PC-3 (cell line): ENCODE measurements around the gene EPC2. TPM values are rescaled to one million over a fixed set of nuclear protein-coding genes. Genes with fewer than 3 reads are reported as not detected.

Source experiments
- ATAC-seq: fragments of 200-7000 bp; cut with Tn5 transposase; 2 replicates; pipeline ENCODE4 v1.9.1; 2020; ENCODE audit warnings: mild to moderate bottlenecking, moderate library complexity
- BruUV-seq: library from RNA; stranded (reverse); fragments of 400-500 nt; replicated peaks from 2 replicates; lab custom pipeline; 2021; lab: Mats Ljungman, UMichigan
- CTCF ChIA-PET: fragments of 300-600 bp; sonication (Branson Sonifier 250); formaldehyde crosslinking; loops from one replicate; lab custom pipeline; 2022; ENCODE audit warnings: antibody characterized with exemption; lab: Charles Lee
- POLR2A ChIA-PET: fragments of 300-600 bp; sonication (Branson Sonifier 250); formaldehyde crosslinking; loops from one replicate; lab custom pipeline; 2022; ENCODE audit warnings: antibody characterized with exemption; ENCODE audit not compliant: unreplicated experiment; lab: Charles Lee
- DNase-seq: peaks from one replicate; pipeline ENCODE4 v3.0.0-alpha.2; 2015
- H2AFZ ChIP-seq: fragments of 300-600 bp; sonication (generic); 2 replicates; pipeline ENCODE4 v1.6.0; 2016; ENCODE audit warnings: antibody characterized with exemption, low read length
- H3F3A ChIP-seq: fragments of 300-600 bp; sonication (generic); one replicate; pipeline ENCODE4 v1.6.0; 2017; ENCODE audit warnings: antibody characterized with exemption, low read length, control low read depth, mild to moderate bottlenecking; ENCODE audit not compliant: unreplicated experiment
- H3K27ac ChIP-seq: fragments of 300-600 bp; sonication (generic); 2 replicates; pipeline ENCODE4 v1.5.1; 2016; ENCODE audit warnings: mild to moderate bottlenecking, low read length
- H3K27me3 ChIP-seq: fragments of 300-600 bp; sonication (generic); 2 replicates; pipeline ENCODE4 v1.6.1; 2016; ENCODE audit warnings: low read length, mixed read lengths
- H3K36me3 ChIP-seq: fragments of 300-600 bp; sonication (generic); 2 replicates; pipeline ENCODE4 v1.6.1; 2016; ENCODE audit warnings: low read depth, mixed run types, low read length, mixed read lengths
- H3K4me1 ChIP-seq: fragments of 300-600 bp; sonication (generic); 2 replicates; pipeline ENCODE4 v1.5.1; 2016; ENCODE audit warnings: low read length; ENCODE audit not compliant: insufficient read depth
- H3K4me2 ChIP-seq: fragments of 300-600 bp; sonication (generic); 2 replicates; pipeline ENCODE4 v1.6.0; 2016; ENCODE audit warnings: low read length
- H3K4me3 ChIP-seq: fragments of 300-600 bp; sonication (generic); 2 replicates; pipeline ENCODE4 v1.5.1; 2016; ENCODE audit warnings: mild to moderate bottlenecking, low read length, mixed read lengths
- H3K79me2 ChIP-seq: fragments of 300-600 bp; sonication (generic); 2 replicates; pipeline ENCODE4 v1.6.1; 2017; ENCODE audit warnings: low read length, mixed read lengths
- H3K9ac ChIP-seq: fragments of 300-600 bp; sonication (generic); 2 replicates; pipeline ENCODE4 v1.6.0; 2016; ENCODE audit warnings: mild to moderate bottlenecking, low read length
- H3K9me2 ChIP-seq: fragments of 300-600 bp; sonication (generic); replicated peaks from 2 replicates; pipeline ENCODE4 v1.6.1; 2016; ENCODE audit warnings: mixed run types, low read length, mixed read lengths
- H3K9me3 ChIP-seq: fragments of 300-600 bp; sonication (generic); 2 replicates; pipeline ENCODE4 v1.6.1; 2016; ENCODE audit warnings: low read length, mixed read lengths
- H4K20me1 ChIP-seq: fragments of 300-600 bp; sonication (generic); 2 replicates; pipeline ENCODE4 v1.6.1; 2016; ENCODE audit warnings: low read length, mixed read lengths
- CTCF ChIP-seq: fragments of 300-600 bp; sonication (generic); conservative IDR thresholded peaks from 2 replicates; pipeline ENCODE4 v1.5.1; 2017; ENCODE audit warnings: antibody characterized with exemption, low read depth, mild to moderate bottlenecking, low read length
- EZH2 ChIP-seq: fragments of 300-600 bp; sonication (generic); IDR thresholded peaks from one replicate; pipeline ENCODE4 v1.6.1; 2017; ENCODE audit warnings: antibody characterized with exemption, mild to moderate bottlenecking, low read length; ENCODE audit not compliant: unreplicated experiment
- EZH2phosphoT487 ChIP-seq: fragments of 300-600 bp; sonication (generic); IDR thresholded peaks from 2 replicates; pipeline ENCODE4 v1.6.1; 2018; ENCODE audit warnings: mild to moderate bottlenecking, antibody characterized with exemption, low read length, borderline replicate concordance
- intact Hi-C: fragments of 100-400 bp; cut with micrococcal nuclease; formaldehyde crosslinking; loops from 2 replicates; pipeline ENCODE4 v1.9.0; 2023
- total RNA-seq: library from RNA; depleted of rRNA; stranded (reverse); fragments of >200 nt; gene quantifications from 2 replicates; pipeline ENCODE4 v1.2.3, GENCODE V29; 2014

EPC2 gene
- total RNA-seq, 1 experiment from 2014 or later: 20.6 TPM

GRCh38 chr2:148746973-148747372 is 102.4 kb downstream of the EPC2 start:
- ChIA-PET CTCF (no interaction called here), POLR2A (no interaction called here)
- H3K36me3 ChIP-seq: no peaks in the 10 kb centered on the region
- no peak for ATAC-seq
- H3K9me3 ChIP-seq: no peaks in the 10 kb centered on the region
- no peak for TF ChIP-seq EZH2
- TF ChIP-seq CTCF: no peak
- TF ChIP-seq EZH2phosphoT487: no peak
- no TSS peak for BruUV-seq
- H3K4me2 ChIP-seq: no peak overlapping the region
- H3F3A ChIP-seq: no peaks in the 10 kb centered on the region
- intact Hi-C loops: no loop called here
- no peak overlapping the region for H3K27ac ChIP-seq
- H3K79me2 ChIP-seq: no peaks in the 10 kb centered on the region
- H3K9me2 ChIP-seq: no peaks in the 10 kb centered on the region
- H3K27me3 ChIP-seq: no peaks in the 10 kb centered on the region
- no peaks in the 10 kb centered on the region for H3K4me1 ChIP-seq
- H2AFZ ChIP-seq: no peak overlapping the region
- H4K20me1 ChIP-seq: no peaks in the 10 kb centered on the region
- H3K4me3 ChIP-seq: no peak overlapping the region
- DNase-seq: no peak
- no peak overlapping the region for H3K9ac ChIP-seq

GRCh38 chr2:148751907-148752306 is 107.4 kb downstream of the EPC2 start:
- ChIA-PET CTCF (no interaction called here), POLR2A (no interaction called here)
- H3K4me3 ChIP-seq: no peak overlapping the region
- H3K9me2 ChIP-seq: no peaks in the 10 kb centered on the region
- intact Hi-C loops: no loop called here
- no peaks in the 10 kb centered on the region for H3F3A ChIP-seq
- peaks cover 3% of the 10 kb centered on the region; the same call in 1 of the 2 replicates for H3K36me3 ChIP-seq
- no peak overlapping the region for H2AFZ ChIP-seq
- H3K9ac ChIP-seq: no peak overlapping the region
- DNase-seq (no peak), ATAC-seq (no peak)
- no peaks in the 10 kb centered on the region for H3K9me3 ChIP-seq
- TF ChIP-seq EZH2phosphoT487: no peak
- no peak for TF ChIP-seq CTCF
- TF ChIP-seq EZH2: no peak
- no peaks in the 10 kb centered on the region for H4K20me1 ChIP-seq
- H3K4me1 ChIP-seq: peaks cover 12% of the 10 kb centered on the region
- no peaks in the 10 kb centered on the region for H3K79me2 ChIP-seq
- BruUV-seq: no TSS peak
- H3K27ac ChIP-seq: no peak overlapping the region
- no peaks in the 10 kb centered on the region for H3K27me3 ChIP-seq
- H3K4me2 ChIP-seq: no peak overlapping the region

DNA sequence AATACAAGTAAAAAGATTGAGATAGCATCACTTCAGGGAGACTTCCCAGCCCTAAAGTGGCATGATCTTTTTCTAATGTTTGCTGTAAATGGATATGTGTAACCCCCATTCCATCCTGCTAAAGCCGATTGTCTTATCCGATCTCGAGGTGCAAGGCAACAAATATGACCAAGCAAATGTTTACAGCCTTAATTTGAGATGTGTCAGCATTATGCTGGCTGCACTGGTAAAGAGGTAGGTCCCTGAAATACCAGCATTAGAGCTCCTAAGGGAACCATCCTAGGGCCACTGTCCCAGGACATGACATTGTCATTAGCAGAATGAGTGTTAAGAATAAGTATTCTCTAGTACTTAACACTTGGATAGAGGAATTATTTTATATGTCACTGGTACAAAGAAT is 108.4 kb downstream of the EPC2 start:
- no TSS peak for BruUV-seq
- Histone ChIP-seq H3K79me2 (no peaks in the 10 kb centered on the region), H3K27me3 (no peaks in the 10 kb centered on the region), H3K9ac (no peak overlapping the region), H3F3A (no peaks in the 10 kb centered on the region), H3K9me3 (no peaks in the 10 kb centered on the region), H2AFZ (no peak overlapping the region), H3K4me2 (no peak overlapping the region), H3K9me2 (no peaks in the 10 kb centered on the region), H3K4me3 (no peak overlapping the region), H3K27ac (no peak overlapping the region), H3K4me1 (peaks cover 13% of the 10 kb centered on the region), H3K36me3 (peaks cover 3% of the 10 kb centered on the region; the same call in 1 of the 2 replicates), H4K20me1 (no peaks in the 10 kb centered on the region)
- intact Hi-C loops: no loop called here
- ChIA-PET POLR2A (interaction anchor here (0.6 kb wide), 1 partner anchor 113 kb away, joined by 3 read pairs; no protein-coding TSS in a partner anchor), CTCF (no interaction called here)
- TF ChIP-seq CTCF: no peak
- TF ChIP-seq EZH2phosphoT487: no peak
- no peak for TF ChIP-seq EZH2
- no peak for ATAC-seq
- DNase-seq: no peak
